ENCODE data around the gene SIGLEC8. TPM values are rescaled to one million over a fixed set of nuclear protein-coding genes. Genes with fewer than 3 reads are reported as not detected.

Gene SIGLEC8
- total and polyA plus RNA-seq, 9 of the 15 experiments (the other 6 are each of a cell fraction or from before 2014, with no cell fraction given), result 0.04 to 0.65 (median 0.39) TPM

- 0 out of 2 replicates have a peak, but pooled peaks have one; percentile 38 for TF ChIP-seq NBN (IDR thresholded peaks at IDR 0.05; ENCODE audit: low read depth)
- TF ChIP-seq ZNF512 (tag; IDR thresholded peaks at IDR 0.05), result no peak
- TF ChIP-seq DPF2 (IDR thresholded peaks at IDR 0.05), result peak; percentile 46; the same call in 1 of the 2 replicates
- TF ChIP-seq KDM1A (IDR thresholded peaks at IDR 0.05), result peak; percentile 81 to 83
- 0 out of 2 replicates have a peak, but pooled peaks have one; percentile 52 for TF ChIP-seq ZBTB17 (CRISPR knock-in tag; IDR thresholded peaks at IDR 0.05)
- TF ChIP-seq NR2F6 (CRISPR knock-in tag; IDR thresholded peaks at IDR 0.05), result no peak
- TF ChIP-seq SREBF1 (IDR thresholded peaks at IDR 0.05; ENCODE audit: borderline replicate concordance, low read depth, low read length), result no peak
- TF ChIP-seq SMAD3 (CRISPR knock-in tag; conservative IDR thresholded peaks at IDR 0.05), result no peak
- no peak for TF ChIP-seq SPI1 (IDR thresholded peaks at IDR 0.05; ENCODE audit: borderline replicate concordance, low read depth, low read length)
- 0 out of 4 replicates have a peak, but pooled peaks of 1 of the 2 experiments have one; percentile 45 for TF ChIP-seq ZNF639 (CRISPR knock-in tag; conservative IDR thresholded peaks at IDR 0.05 in 1 of 2, IDR thresholded peaks at IDR 0.05 in 1 of 2)
- TF ChIP-seq GATAD2A (IDR thresholded peaks at IDR 0.05), result no peak
- peak; percentile 1; the same call in 1 of the 2 replicates for TF ChIP-seq MAFF (IDR thresholded peaks at IDR 0.05; ENCODE audit: low read length)
- TF ChIP-seq ZNF766 (CRISPR knock-in tag; conservative IDR thresholded peaks at IDR 0.05), result 0 out of 2 replicates have a peak, but pooled peaks have one; percentile 18
- TF ChIP-seq ZNF24 (IDR thresholded peaks at IDR 0.05), result no peak
- peak; percentile 37; the same call in 1 of the 2 replicates for TF ChIP-seq HMG20A (CRISPR knock-in tag; conservative IDR thresholded peaks at IDR 0.05)
- TF ChIP-seq NFE2 (IDR thresholded peaks at IDR 0.05; ENCODE audit: low read depth), result peak; percentile 18; the same call in 1 of the 2 replicates
- 0 out of 2 replicates have a peak, but pooled peaks have one; percentile 11 for TF ChIP-seq ZNF384 (IDR thresholded peaks at IDR 0.05; ENCODE audit: low read depth, low read length)
- TF ChIP-seq ZNF407 (IDR thresholded peaks at IDR 0.05; ENCODE audit: low read depth), result no peak
Measured at GRCh38 chr19:51448411-51449016, 9.7 kb downstream of the SIGLEC8 start (continued).

Data from K562 (cell line).